ENCODE data around the gene CCNG2.

CCNG2 gene

GRCh38 chr4:77201343-77201742, 44.3 kb downstream of the CCNG2 start:
- H3K4me3 ChIP-seq (ENCODE audit: low read depth, low read length): no peak overlapping the region

GRCh38 chr4:77201857-77202256, 44.9 kb downstream of the CCNG2 start:
- no peak overlapping the region for H3K4me3 ChIP-seq (ENCODE audit: low read depth, low read length)

GRCh38 chr4:77202491-77202890, 45.5 kb downstream of the CCNG2 start:
- H3K4me3 ChIP-seq (ENCODE audit: low read depth, low read length): no peak overlapping the region

GRCh38 chr4:77203380-77204197, 46.6 kb downstream of the CCNG2 start:
- H3K4me3 ChIP-seq (ENCODE audit: low read depth, low read length): no peak overlapping the region

GRCh38 chr4:77204621-77205020, 47.6 kb downstream of the CCNG2 start:
- no peak overlapping the region for H3K4me3 ChIP-seq (ENCODE audit: low read depth, low read length)

GRCh38 chr4:77209012-77209411, 52.0 kb downstream of the CCNG2 start:
- no peak overlapping the region for H3K4me3 ChIP-seq (ENCODE audit: low read depth, low read length)

- no peak overlapping the region for H3K4me3 ChIP-seq (ENCODE audit: low read depth, low read length)
Measured at GRCh38 chr4:77209936-77210335, 52.9 kb downstream of the CCNG2 start.

GRCh38 chr4:77215107-77215506, 58.1 kb downstream of the CCNG2 start:
- H3K4me3 ChIP-seq (ENCODE audit: low read depth, low read length): no peak overlapping the region

GRCh38 chr4:77217526-77217925, 60.5 kb downstream of the CCNG2 start:
- no peak overlapping the region for H3K4me3 ChIP-seq (ENCODE audit: low read depth, low read length)

- H3K4me3 ChIP-seq (ENCODE audit: low read depth, low read length): no peak overlapping the region
Measured at GRCh38 chr4:77219266-77219665, 62.3 kb downstream of the CCNG2 start.
